Fibroblast of villous mesenchyme (primary cell): Measurements from ENCODE around the gene PRDX1. TPM values are rescaled to one million over a fixed set of nuclear protein-coding genes. Genes with fewer than 3 reads are reported as not detected.

ENCODE experiments used
- DNase-seq: peaks from one replicate; pipeline ENCODE4 v3.0.0-alpha.2; 2010; ENCODE audit warnings: low read depth
- H3K4me3 ChIP-seq: 2 replicates; pipeline ENCODE4 v1.5.1; 2011; ENCODE audit warnings: low read depth, mild to moderate bottlenecking, low read length
- total RNA-seq: library from RNA; depleted of rRNA; stranded (reverse); fragments of >200 nt; gene quantifications from 2 replicates; pipeline ENCODE4 v1.2.3, GENCODE V29; 2012
- TF ChIP-seq, protein P1 (sequence below): IDR thresholded peaks from 2 replicates; pipeline ENCODE4 v1.5.1; 2012; ENCODE audit warnings: low read depth, mild to moderate bottlenecking, low read length; ENCODE audit not compliant: insufficient read depth

Gene PRDX1
- total RNA-seq, 1 donor: 523 TPM

DNA sequence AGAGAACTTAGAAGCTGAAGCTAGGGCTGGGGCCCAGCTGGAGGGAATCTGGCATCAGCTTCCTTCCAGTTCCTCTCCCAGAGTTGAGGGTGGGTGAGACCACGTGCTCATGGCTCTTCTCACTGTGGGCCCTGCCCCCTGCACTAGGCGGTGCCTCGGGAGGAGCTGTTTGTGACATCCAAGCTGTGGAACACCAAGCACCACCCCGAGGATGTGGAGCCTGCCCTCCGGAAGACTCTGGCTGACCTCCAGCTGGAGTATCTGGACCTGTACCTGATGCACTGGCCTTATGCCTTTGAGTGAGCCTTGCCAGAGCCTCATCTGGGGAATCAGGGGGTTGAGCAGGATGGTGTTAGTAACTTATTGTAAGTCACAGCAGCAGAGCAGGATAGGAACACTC, 45.0 kb upstream of the PRDX1 start:
- no peak overlapping the region for H3K4me3 ChIP-seq
- TF ChIP-seq, protein P1, sequence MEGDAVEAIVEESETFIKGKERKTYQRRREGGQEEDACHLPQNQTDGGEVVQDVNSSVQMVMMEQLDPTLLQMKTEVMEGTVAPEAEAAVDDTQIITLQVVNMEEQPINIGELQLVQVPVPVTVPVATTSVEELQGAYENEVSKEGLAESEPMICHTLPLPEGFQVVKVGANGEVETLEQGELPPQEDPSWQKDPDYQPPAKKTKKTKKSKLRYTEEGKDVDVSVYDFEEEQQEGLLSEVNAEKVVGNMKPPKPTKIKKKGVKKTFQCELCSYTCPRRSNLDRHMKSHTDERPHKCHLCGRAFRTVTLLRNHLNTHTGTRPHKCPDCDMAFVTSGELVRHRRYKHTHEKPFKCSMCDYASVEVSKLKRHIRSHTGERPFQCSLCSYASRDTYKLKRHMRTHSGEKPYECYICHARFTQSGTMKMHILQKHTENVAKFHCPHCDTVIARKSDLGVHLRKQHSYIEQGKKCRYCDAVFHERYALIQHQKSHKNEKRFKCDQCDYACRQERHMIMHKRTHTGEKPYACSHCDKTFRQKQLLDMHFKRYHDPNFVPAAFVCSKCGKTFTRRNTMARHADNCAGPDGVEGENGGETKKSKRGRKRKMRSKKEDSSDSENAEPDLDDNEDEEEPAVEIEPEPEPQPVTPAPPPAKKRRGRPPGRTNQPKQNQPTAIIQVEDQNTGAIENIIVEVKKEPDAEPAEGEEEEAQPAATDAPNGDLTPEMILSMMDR: no peak
- peak; percentile 45 for DNase-seq

DNA sequence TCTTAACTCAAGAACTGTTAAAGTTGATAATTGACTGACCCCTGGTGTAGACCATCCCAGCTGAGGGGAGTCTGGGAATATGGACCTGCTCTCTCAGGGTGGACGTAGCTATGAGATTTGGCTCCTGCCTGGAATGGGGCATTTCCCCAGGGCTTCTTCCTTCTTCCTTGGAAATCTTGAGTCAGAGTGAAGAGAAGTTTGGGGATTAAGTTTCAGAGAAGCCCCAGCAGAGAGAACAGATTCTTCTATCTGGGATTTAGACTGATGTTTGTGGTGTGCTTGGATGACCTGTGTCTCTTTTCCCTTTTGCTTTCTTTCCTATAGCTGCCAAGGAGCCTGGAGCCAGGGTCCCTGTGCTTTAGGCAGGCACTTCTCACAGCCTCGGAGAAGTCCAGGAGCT, 42.2 kb upstream of the PRDX1 start:
- TF ChIP-seq, protein P1: no peak
- DNase-seq: no peak
- no peak overlapping the region for H3K4me3 ChIP-seq

DNA sequence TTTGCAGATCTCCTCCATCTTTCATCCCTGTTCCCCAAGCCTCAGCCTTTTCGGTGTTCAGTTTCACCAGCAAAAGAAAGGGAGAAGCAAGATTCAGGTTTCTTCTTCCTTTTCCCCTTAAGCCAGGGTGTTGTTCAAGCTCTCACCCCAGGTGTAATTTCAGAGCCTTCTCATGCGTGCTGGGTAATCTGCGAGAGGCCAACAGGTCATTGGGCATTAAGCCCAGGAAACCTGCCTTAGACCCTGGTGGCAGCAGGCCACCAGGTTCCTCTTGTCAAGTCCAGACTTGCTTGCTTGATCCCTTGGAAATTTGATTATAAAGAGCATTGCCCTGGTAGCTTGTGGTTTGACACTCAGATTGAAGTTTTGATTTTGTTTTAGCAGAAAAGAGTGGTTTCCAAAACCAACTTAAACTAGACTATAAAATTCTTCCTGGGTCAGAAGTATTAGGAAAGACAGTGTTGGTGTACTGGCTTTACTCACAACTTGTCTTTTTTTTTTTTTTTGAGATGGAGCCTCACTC, 35.8 kb upstream of the PRDX1 start:
- H3K4me3 ChIP-seq: no peak overlapping the region
- peak; percentile 73 for DNase-seq
- TF ChIP-seq, protein P1: no peak

DNA sequence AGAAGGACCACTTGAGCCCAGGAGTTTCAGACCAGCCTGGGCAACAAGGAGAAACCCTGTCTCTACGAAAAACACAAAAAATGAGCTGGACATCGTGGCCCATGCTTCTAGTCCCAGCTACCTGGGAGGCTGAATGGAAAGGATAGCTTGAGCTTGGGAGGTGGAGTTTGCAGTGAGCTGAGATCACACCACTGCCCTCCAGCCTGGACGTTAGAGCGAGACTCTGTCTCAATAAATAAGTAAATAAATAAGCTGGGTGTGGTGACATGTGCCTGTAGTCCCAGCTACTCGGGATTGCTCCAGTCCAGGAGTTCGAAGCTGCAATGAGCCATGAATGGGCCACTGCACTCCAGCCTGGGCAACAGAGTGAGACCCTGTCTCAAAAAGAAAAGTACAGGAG, 32.5 kb upstream of the PRDX1 start:
- TF ChIP-seq, protein P1: no peak
- H3K4me3 ChIP-seq: no peak overlapping the region
- DNase-seq: no peak

DNA sequence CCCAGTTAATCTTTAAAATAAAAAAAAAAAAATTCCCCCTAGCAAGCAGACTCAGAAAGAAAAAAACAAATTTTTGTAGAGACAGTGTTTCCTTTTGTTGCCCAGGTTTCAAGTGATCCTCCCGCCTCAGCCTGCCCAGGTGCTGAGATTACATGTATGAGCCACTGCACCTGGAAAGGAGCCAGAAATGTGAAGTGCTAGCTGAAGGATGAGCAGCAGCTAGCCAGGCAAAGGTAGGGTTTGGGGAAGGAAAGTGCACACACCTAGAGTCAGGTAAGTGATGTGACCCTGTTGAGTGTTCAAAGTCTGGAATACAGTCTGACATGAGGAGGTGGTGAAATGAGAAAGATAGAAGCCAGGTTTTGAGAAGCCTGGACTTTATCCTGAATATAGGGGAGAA, 30.6 kb upstream of the PRDX1 start:
- TF ChIP-seq, protein P1: no peak
- peak overlapping the region; percentile 77 for H3K4me3 ChIP-seq
- no peak for DNase-seq

DNA sequence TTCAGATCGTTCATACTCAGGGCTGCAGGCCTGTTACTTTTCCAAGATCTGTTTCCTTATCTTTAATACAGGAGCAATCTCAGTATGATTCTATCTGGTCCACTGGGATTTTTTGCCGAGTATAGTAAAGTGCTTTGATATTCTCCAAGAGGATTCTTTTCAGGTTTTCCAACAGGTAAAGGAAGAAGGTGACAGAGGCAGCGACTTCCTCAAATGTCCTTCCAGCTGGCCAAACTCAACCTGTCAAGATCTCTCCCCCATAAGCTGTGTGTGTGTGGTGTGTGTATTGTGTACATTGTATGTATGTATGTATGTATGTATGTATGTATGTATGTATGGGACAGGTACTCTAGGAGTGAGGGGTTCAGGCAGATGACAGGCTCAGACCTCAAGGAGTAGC, 30.0 kb upstream of the PRDX1 start:
- peak overlapping the region; percentile 77 for H3K4me3 ChIP-seq
- TF ChIP-seq, protein P1: no peak
- no peak for DNase-seq
